Erythroblast (primary cell): ENCODE results near the gene RGL2.

ENCODE experiments used
- GATA1 ChIP-seq: IDR thresholded peaks from 2 replicates; pipeline ENCODE4 v1.6.1; 2011; ENCODE audit warnings: low read depth, mild to moderate bottlenecking, control low read depth, low read length, moderate library complexity
- POLR2A ChIP-seq: IDR thresholded peaks from 2 replicates; pipeline ENCODE4 v1.6.1; 2011; ENCODE audit warnings: mild to moderate bottlenecking, low read length

DNA sequence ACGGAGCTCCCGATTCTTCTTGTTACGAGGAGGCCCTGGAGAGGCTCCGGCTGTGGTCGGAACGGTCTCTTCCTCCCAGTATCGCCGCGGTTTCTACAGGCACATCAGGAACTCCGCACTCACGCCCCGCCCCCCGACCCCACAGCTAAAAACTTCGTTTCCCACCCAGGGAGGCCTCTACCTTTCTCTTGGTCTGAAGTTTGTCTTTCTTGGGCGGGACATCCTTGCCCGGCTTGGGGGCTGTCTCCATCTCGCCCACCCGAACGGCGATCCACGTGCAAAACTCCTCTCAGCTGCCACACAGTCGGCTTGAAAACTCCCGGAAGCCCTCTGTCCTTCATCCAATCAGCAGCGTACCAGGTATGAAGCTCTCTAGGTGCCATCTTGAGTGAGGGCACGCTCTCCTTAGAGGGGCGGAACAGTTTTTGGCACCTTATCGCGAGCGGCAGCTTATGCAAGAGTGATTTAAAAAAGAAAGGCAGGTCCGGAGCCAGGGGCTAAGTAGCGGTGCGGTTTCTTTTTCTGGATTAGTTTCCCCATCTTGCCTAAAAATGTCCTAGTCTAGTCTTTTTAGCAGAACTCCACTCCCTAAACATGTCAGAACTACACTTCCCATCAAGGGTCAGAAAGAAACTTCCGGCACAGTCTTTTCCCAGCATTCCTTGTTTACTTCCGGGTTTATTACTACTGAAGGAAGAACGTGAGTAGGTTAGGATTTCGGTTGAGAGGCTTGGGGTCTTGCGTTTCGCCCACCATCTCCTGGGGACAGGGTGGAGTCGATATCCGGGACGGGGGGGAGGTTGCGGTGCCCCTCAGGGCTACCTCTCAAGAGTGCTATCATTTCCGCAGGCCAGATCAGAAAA, 9.6 kb downstream of the RGL2 start, which contains the start of the genes PFDN6 and WDR46:
- TF ChIP-seq POLR2A (peak; percentile 77), GATA1 (peak; percentile 30)
